EH (cell line): ENCODE results near the gene ADCK2.
"Not testable (repeated sequence)": the region's sequence is repeated elsewhere in the genome, so short reads cannot be mapped to it uniquely, and the experiment has no call there.

Source experiments
- DNase-seq: peaks from one replicate; pipeline ENCODE4 v3.0.0-alpha.2; 2015; ENCODE audit warnings: low read depth

ADCK2 gene

GRCh38 chr7:140645166-140645900 lies 27.4 kb upstream of the ADCK2 start:
- DNase-seq: no peak

DNA sequence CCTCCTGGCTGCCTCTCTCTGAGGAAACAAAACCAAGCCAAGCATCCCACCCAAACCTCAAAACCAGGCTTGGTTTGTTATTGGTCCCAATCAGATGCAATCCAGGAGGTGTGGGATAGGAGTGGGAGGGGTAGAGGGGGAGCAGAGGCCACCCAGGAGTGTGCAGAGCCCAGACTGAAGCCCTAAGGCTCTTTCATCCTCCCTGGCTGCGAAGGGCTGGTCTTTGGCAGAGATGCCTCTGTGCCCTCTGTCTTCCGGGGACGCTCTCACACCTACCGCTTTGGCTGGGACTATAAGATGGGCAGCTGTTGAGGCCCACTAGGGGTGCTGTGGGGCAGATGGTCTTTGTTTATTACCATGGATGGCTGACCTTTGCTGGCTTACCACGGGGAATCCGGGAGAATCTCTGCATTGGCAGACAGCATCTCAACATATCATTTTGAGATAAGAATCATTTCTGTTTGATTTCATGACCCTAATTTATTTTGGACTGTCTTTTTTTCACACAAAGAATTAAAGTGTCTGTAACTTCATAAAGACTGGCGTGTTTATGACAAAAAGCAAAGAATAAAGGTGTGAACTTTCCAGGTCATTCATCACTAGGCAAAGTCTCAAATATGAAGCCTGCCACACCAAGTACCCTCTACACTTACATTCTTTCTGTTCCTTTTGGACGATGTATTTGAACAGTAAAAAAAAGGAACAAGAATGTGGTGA lies 25.7 kb upstream of the ADCK2 start:
- peak; percentile 59 for DNase-seq

DNA sequence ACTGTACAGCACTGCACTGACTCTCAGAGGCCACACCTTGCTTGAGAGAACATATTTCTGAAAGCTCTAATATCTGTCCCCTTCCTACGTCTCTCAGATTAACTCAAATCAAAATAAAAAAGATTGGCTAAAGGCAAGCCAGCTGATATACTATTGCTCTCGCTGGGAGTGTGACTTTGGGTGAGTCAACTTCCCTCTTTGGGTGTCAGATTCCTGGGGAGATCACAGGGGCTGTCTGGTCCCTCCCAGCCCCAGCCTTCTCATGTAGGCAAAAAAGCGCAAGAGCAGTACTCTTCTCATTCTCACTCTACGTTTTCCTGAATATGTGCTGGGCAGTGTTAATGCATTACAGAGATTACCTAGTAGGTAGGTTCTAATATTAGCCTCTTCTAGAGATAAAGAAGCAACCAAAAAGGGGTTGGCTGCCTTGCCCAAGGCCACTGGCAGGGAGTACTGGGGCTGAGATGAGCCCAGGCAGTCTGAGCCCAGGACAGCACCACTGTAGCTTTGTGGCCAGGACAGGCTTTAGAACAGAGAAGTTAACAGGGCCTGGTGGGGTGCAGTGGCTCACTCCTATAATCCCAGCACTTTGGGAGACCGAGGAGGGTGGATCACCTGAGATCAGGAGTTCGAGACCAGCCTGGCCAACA lies 23.1 kb upstream of the ADCK2 start:
- peak; percentile 60 for DNase-seq

DNA sequence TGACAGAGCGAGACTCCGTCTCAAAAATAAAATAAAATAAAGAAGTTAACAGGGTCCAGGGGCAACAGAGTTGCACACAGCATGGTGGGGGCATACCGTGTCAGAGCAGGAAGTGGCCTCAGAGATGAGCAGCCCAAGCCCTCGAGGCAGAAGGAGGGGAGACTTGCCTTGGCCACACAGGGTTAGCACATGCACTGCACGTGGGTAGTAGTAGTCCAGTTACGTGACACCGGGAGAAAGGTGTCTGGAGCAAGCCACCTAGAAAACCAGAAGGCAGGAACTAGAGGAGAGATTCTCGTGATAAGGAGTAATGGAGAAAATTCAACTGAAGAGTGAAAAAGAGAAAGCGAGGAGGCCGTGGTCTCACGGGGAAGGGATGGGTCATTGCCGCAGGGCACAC lies 22.4 kb upstream of the ADCK2 start:
- no peak for DNase-seq

- peak; percentile 81 for DNase-seq
These were observed 19.2 kb upstream of the ADCK2 start for GRCh38 chr7:140653319-140654108.

DNA sequence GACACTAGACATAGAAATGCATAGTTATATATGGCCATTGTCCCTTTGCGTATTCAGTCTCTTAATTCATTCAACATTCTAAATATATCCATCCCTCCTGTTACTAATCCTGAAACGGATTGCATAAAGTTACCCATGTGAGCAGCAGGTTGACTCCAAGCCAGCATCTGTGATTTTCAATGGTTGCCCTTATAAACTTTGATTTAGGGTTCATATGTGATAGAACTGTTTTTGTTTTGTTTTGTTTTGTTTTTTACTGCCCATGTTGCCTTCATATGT lies 18.7 kb upstream of the ADCK2 start:
- no peak for DNase-seq

DNA sequence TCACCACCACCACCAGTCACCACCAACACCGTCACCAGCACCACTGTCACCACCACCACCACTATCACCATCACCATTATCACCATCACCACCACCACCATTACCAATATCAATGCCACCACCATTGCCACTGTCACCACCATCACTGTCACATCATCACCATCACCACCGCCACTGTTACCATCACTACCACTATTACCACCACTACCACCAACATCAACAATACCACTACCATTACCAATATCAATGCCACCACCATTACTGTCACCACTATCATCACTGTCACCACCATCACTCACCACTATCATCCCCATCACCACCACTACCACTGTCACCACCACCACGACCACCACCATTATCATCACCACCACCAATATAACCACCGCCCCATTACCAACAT lies 18.1 kb upstream of the ADCK2 start:
- DNase-seq: no peak

DNA sequence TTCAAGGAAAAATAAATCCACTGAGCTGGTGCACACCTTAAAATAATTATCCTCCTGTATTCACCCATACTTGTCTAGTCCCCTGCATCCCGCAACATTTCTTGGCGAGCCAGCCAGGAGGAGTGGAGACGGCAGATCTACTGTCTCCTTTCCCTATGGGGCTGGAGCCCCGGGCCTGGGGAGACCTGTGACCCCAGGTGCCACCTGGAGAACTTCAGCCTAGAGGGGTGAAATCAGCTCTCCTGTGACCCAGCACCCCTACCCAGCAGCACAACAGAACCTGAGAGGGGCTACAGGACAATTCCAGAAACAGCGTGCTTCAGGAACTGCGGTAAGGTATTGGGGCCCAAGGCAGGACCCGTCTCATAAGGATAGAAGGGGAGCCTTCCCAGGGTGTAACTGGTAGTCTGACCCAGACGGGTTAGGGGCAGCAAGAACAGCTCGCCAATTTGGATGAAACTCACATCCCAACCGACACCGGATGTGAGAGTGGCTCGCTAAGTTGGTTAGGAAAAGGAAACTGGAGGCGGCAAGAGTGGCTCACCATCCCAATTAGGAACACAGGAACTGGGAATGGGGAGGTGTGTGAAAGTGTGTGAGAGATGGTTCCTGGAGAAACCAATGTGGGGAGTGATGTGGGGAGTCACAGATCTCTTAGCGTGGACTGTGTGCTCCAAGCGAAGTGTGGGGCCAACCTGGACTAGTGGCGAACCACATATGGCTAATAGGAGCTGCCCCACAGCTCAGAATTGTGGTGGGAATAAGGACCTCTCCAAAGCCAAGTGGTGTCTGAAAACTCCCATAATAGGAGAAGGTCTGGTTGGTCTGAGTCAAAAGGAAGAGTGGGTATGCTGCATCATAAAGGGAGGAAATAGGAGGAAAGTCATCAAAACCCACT lies 17.0 kb upstream of the ADCK2 start:
- no peak for DNase-seq

GRCh38 chr7:140656548-140657515 lies 15.9 kb upstream of the ADCK2 start:
- DNase-seq: peak; percentile 61

- no peak for DNase-seq
These were observed 14.9 kb upstream of the ADCK2 start for GRCh38 chr7:140657891-140658290.

DNA sequence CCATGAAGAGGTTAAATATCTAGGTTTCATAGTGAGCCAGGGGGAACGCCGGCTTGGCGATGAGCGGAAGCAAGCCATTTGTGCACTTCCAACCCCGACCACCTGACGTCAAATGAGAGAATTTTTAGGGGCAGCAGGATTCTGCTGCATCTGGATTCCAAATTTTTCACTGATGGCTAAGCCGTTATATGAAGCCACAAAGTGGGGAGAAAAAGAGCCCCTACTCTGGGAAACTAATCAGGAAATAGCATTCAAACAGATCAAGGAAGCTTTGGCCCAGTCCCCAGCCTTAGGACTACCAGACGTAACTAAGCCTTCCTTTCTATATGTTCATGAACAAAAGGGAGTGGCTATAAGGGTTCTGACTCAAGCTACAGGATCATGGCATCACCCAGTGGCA lies 12.9 kb upstream of the ADCK2 start:
- peak; percentile 52 for DNase-seq

- DNase-seq: peak; percentile 43
These were observed 11.6 kb upstream of the ADCK2 start for GRCh38 chr7:140661124-140661523.

DNA sequence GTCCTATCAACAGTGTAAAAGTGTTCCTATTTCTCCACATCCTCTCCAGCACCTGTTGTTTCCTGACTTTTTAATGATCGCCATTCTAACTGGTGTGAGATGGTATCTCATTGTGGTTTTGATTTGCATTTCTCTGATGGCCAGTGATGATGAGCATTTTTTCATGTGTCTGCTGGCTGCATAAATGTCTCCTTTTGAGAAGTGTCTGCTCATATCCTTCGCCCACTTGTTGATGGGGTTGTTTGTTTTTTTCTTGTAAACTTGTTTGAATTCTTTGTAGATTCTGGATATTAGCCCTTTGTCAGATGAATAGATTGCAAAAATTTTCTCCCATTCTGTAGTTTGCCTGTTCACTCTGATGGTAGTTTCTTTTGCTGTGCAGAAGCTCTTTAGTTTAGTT lies 9.8 kb upstream of the ADCK2 start:
- DNase-seq: not testable (repeated sequence)

GRCh38 chr7:140667476-140667875 lies 5.3 kb upstream of the ADCK2 start:
- peak; percentile 24 for DNase-seq

DNA sequence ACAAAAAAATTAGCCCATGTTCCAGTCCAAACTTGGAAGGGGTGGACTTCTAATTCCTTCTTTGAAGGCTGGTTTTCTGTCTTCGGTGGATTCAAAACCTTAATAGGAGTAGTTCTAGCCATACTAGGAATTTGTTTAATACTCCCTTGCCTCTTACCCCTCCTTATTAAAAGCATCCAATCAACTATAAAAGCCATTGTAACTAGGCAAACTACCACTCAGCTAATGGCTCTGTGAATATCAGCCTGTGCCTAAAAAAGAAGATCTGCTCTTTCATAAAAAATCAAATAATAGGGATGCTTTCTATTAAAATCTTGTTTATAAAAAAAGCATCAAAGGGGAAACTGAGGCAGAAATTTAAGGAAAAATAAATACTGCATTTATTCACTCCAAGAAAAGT lies 4.1 kb upstream of the ADCK2 start:
- no peak for DNase-seq

DNA sequence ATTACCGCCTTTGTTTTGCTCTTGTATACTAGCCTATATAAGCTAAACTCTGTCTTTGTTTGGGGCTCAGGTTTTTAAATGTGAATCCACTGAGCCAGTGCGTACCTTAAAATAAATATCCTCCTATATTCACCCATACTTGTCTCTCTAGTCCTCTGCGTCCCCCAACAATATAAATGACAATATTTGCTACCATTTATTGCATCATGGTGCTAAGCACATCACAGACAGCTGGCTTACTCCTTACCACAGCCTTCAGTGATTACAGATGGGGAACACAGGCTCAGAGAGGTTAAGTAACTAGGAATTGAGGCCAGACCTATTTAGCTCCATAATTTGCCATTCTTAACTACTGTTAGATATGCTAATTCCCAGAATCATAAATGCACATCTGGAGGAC lies 3.4 kb upstream of the ADCK2 start:
- DNase-seq: no peak

- DNase-seq: not testable (repeated sequence)
These were observed 2.9 kb upstream of the ADCK2 start for GRCh38 chr7:140669862-140670261.

GRCh38 chr7:140670343-140670935 lies 2.3 kb upstream of the ADCK2 start:
- no peak for DNase-seq

GRCh38 chr7:140671966-140672365 lies 779 bp upstream of the ADCK2 start:
- DNase-seq: no peak
